ENCODE data around the gene SRR.

SRR gene

GRCh38 chr17:2266045-2266864 is 37.5 kb upstream of the SRR start:
- H3K4me3 ChIP-seq (ENCODE audit: low read depth, low read length) = peak overlapping the region; percentile 64
- DNase-seq (ENCODE audit: low read depth) = peak; percentile 93
- no peak for TF ChIP-seq CTCF (IDR thresholded peaks at IDR 0.05; ENCODE audit: insufficient read depth, low read depth, low read length, missing control alignments)

GRCh38 chr17:2266865-2267228 is 36.9 kb upstream of the SRR start:
- no peak for DNase-seq (ENCODE audit: low read depth)
- peak overlapping the region; percentile 20 for H3K4me3 ChIP-seq (ENCODE audit: low read depth, low read length)

GRCh38 chr17:2267354-2267753 is 36.4 kb upstream of the SRR start:
- H3K4me3 ChIP-seq (ENCODE audit: low read depth, low read length) = peak overlapping the region; percentile 20
- TF ChIP-seq CTCF (IDR thresholded peaks at IDR 0.05; ENCODE audit: insufficient read depth, low read depth, low read length, missing control alignments) = no peak
- DNase-seq (ENCODE audit: low read depth) = no peak

More at GRCh38 chr17:2266865-2267228, 36.9 kb upstream of the SRR start:
- no peak for TF ChIP-seq CTCF (IDR thresholded peaks at IDR 0.05; ENCODE audit: insufficient read depth, low read depth, low read length, missing control alignments)

- no peak for TF ChIP-seq CTCF (IDR thresholded peaks at IDR 0.05; ENCODE audit: insufficient read depth, low read depth, low read length, missing control alignments)
- no peak overlapping the region for H3K4me3 ChIP-seq (ENCODE audit: low read depth, low read length)
- DNase-seq (ENCODE audit: low read depth) = no peak
Observed at GRCh38 chr17:2271985-2272702, 31.6 kb upstream of the SRR start.

- no peak overlapping the region for H3K4me3 ChIP-seq (ENCODE audit: low read depth, low read length)
- DNase-seq (ENCODE audit: low read depth) = no peak
Observed at GRCh38 chr17:2274414-2274813, 29.3 kb upstream of the SRR start.

GRCh38 chr17:2275722-2276121 is 28.0 kb upstream of the SRR start:
- TF ChIP-seq CTCF (IDR thresholded peaks at IDR 0.05; ENCODE audit: insufficient read depth, low read depth, low read length, missing control alignments) = no peak
- no peak for DNase-seq (ENCODE audit: low read depth)
- no peak overlapping the region for H3K4me3 ChIP-seq (ENCODE audit: low read depth, low read length)

More at GRCh38 chr17:2274414-2274813, 29.3 kb upstream of the SRR start:
- no peak for TF ChIP-seq CTCF (IDR thresholded peaks at IDR 0.05; ENCODE audit: insufficient read depth, low read depth, low read length, missing control alignments)

All from GM12865 (cell line).